HCT116 (cell line): ENCODE data around the gene OTOG.

Source experiments
- YY1 ChIP-seq: IDR thresholded peaks from 2 replicates; pipeline ENCODE4 v1.6.1; 2011; ENCODE audit warnings: low read length, low read depth, moderate library complexity, mild to moderate bottlenecking; ENCODE audit not compliant: insufficient replicate concordance; ENCODE audit errors: extremely low read depth
- TF ChIP-seq, protein P1 (sequence below), 3 experiments: fragments of 200-600 bp in 1 of 3; sonication (generic) in 1 of 3; IDR thresholded peaks in 2 of 3; conservative IDR thresholded peaks in 1 of 3; 2 replicates each; pipeline ENCODE4 v1.5.1; 2012 to 2017; ENCODE audit warnings: low read depth in 2 of 3, low read length in 2 of 3, antibody characterized with exemption in 1 of 3, borderline replicate concordance in 1 of 3, control low read depth in 1 of 3, mild to moderate bottlenecking in 1 of 3, mixed read lengths in 1 of 3, mixed run types in 1 of 3, moderate library complexity in 1 of 3; ENCODE audit not compliant: insufficient read depth in 1 of 3

DNA sequence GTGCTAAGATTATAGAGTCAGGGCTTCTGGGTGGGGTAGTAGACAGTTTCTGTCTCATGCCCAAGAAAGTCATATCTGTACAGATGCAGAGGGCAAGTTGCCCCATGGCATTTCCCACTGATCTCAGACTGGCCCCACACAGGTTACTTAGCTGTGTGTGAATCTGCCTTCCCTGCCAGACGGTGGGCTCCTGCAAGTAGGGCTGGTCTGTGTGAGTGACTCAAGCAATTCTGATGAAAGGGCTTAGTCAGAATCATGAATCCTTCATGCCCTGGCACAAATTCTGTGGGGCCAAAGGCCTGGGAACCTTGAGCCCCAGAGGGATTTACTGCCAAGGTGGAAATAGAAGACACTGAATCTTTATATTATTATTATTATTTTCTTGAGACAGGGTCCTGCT is 33.2 kb upstream of the OTOG start:
- TF ChIP-seq, protein P1, sequence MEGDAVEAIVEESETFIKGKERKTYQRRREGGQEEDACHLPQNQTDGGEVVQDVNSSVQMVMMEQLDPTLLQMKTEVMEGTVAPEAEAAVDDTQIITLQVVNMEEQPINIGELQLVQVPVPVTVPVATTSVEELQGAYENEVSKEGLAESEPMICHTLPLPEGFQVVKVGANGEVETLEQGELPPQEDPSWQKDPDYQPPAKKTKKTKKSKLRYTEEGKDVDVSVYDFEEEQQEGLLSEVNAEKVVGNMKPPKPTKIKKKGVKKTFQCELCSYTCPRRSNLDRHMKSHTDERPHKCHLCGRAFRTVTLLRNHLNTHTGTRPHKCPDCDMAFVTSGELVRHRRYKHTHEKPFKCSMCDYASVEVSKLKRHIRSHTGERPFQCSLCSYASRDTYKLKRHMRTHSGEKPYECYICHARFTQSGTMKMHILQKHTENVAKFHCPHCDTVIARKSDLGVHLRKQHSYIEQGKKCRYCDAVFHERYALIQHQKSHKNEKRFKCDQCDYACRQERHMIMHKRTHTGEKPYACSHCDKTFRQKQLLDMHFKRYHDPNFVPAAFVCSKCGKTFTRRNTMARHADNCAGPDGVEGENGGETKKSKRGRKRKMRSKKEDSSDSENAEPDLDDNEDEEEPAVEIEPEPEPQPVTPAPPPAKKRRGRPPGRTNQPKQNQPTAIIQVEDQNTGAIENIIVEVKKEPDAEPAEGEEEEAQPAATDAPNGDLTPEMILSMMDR (IDR thresholded peaks at IDR 0.05 in 2 of 3, conservative IDR thresholded peaks at IDR 0.05 in 1 of 3; ENCODE audit: borderline replicate concordance in 1 of 3, insufficient read depth in 1 of 3, low read depth in 2 of 3, low read length in 2 of 3) = no peak
- no peak for TF ChIP-seq YY1
